HepG2 (cell line): Measurements from ENCODE around the gene PAPSS1. TPM values are rescaled to one million over a fixed set of nuclear protein-coding genes. Genes with fewer than 3 reads are reported as not detected.
A peak's percentile ranks its signal among the peaks of the same experiment; 100 is the strongest.

Experiments used
- KDM3A ChIP-seq: IDR thresholded peaks from 2 replicates; pipeline ENCODE4 v1.6.1; 2018; ENCODE audit warnings: low read depth, missing compliant biosample characterization
- KLF15 ChIP-seq: sonication (generic); formaldehyde crosslinking; IDR thresholded peaks from 2 replicates; pipeline ENCODE4 v1.8.1; 2023; ENCODE audit warnings: borderline replicate concordance, mild to moderate bottlenecking, inconsistent platforms, missing genetic modification reagents, mixed read lengths
- NFKBIZ ChIP-seq: IDR thresholded peaks from 2 replicates; pipeline ENCODE4 v1.6.1; 2018; ENCODE audit warnings: missing genetic modification reagents, missing compliant biosample characterization
- NR2F6 ChIP-seq, 2 experiments: IDR thresholded peaks; 2 replicates each; pipeline ENCODE4 v1.6.1; 2016; ENCODE audit warnings: antibody characterized with exemption in 1 of 2, mild to moderate bottlenecking in 1 of 2
- PAX8 ChIP-seq: sonication (generic); formaldehyde crosslinking; IDR thresholded peaks from 2 replicates; pipeline ENCODE4 v1.8.0; 2022; ENCODE audit warnings: mild to moderate bottlenecking, missing genetic modification reagents, borderline replicate concordance
- SAFB2 ChIP-seq: sonication (generic); formaldehyde crosslinking; IDR thresholded peaks from 2 replicates; pipeline ENCODE4 v1.5.1; 2020; ENCODE audit warnings: missing genetic modification reagents, low read depth, mild to moderate bottlenecking, borderline replicate concordance
- ZC3H13 ChIP-seq: sonication (generic); formaldehyde crosslinking; IDR thresholded peaks from 2 replicates; pipeline ENCODE4 v1.8.1; 2023; ENCODE audit warnings: mild to moderate bottlenecking, missing genetic modification reagents, moderate library complexity
- ZNF556 ChIP-seq: sonication (generic); formaldehyde crosslinking; IDR thresholded peaks from 2 replicates; pipeline ENCODE4 v1.4.0; 2020; ENCODE audit warnings: mild to moderate bottlenecking, missing genetic modification reagents, borderline replicate concordance
- ZNF615 ChIP-seq: sonication (generic); formaldehyde crosslinking; IDR thresholded peaks from 2 replicates; pipeline ENCODE4 v1.5.0; 2020; ENCODE audit warnings: mild to moderate bottlenecking, missing genetic modification reagents, borderline replicate concordance
- polyA plus RNA-seq, 8 experiments: library from polyadenylated mRNA; depleted of rRNA in 3 of 8; stranded (reverse) in 7 of 8; unstranded in 1 of 8; fragments of >200 nt; fragmentation: Illumina TruSeq in 4 of 8; extraction: Trizol in 4 of 8; gene quantifications; 2 replicates each; pipeline versions ENCODE4 v1.2.1 to v1.2.3, GENCODE V29; 2011 to 2016; ENCODE audit warnings: low read depth in 4 of 8, missing spikeins in 1 of 8, mixed read lengths in 1 of 8; ENCODE audit not compliant: insufficient read depth in 1 of 8
- total RNA-seq, 5 experiments: library from RNA; depleted of rRNA; stranded (reverse); fragments of >200 nt; fragmentation: Illumina TruSeq; extraction: Trizol; gene quantifications; 2 replicates each; pipeline ENCODE4 v1.2.3, GENCODE V29; 2016; ENCODE audit warnings: low read depth in 1 of 5
- TF ChIP-seq, protein P1 (sequence below): IDR thresholded peaks from 2 replicates; pipeline ENCODE4 v1.6.1; 2016; ENCODE audit warnings: missing compliant biosample characterization, missing genetic modification reagents, borderline replicate concordance
- TF ChIP-seq, protein P2 (sequence below): sonication (generic); formaldehyde crosslinking; IDR thresholded peaks from 2 replicates; pipeline ENCODE4 v1.9.0; 2021; ENCODE audit warnings: missing genetic modification reagents, mild to moderate bottlenecking, borderline replicate concordance
- TF ChIP-seq, protein P3 (sequence below): sonication (generic); formaldehyde crosslinking; IDR thresholded peaks from 2 replicates; pipeline ENCODE4 v1.4.0; 2020; ENCODE audit warnings: mild to moderate bottlenecking, missing genetic modification reagents
- TF ChIP-seq, protein P4 (sequence below): sonication (generic); formaldehyde crosslinking; IDR thresholded peaks from 2 replicates; pipeline ENCODE4 v1.5.0; 2020; ENCODE audit warnings: missing genetic modification reagents, mild to moderate bottlenecking, borderline replicate concordance
- TF ChIP-seq, protein P5 (sequence below): sonication (generic); formaldehyde crosslinking; IDR thresholded peaks from 2 replicates; pipeline ENCODE4 v1.8.1; 2023; ENCODE audit warnings: mild to moderate bottlenecking, missing genetic modification reagents, borderline replicate concordance

The PAPSS1 gene
- total and polyA plus RNA-seq, 2 of the 13 experiments (the other 11 are each of a cell fraction or from before 2014, with no cell fraction given) = 105 to 126 TPM

DNA sequence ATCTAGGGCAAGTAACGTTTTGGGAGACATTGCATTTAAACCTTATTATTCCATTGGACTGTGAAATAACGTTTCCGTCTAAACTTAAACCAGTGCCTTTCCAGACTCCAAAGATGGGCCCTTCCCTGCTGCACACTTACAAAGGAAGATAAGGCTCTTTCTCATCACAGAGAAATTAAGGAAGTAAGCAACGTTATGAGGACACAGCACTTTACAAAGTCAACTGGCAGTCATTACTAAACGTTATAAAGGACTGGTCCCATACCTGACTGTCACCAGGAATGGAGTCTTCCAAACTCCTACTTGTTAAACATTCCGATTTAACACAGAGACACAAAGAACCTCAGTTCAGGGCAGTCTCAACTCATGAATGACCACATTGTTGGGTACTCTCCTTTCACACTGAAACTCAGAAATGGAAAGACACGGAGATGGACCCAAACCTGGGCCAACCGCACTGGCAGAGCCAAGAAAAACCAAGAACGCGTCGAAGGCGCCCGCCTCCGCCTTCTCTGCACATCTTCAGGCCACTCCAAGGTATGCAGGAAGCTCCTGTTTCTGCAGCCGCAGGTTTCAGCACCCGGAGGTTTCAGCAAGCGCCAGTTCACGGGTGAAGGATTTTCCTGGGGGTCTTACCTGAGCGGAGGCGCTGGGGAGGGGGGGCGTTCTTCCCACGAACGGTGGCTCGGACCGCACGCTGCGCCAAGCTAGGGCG is 670 bp downstream of the PAPSS1 start (continued):
- no peak for TF ChIP-seq ZC3H13
- TF ChIP-seq, protein P1, sequence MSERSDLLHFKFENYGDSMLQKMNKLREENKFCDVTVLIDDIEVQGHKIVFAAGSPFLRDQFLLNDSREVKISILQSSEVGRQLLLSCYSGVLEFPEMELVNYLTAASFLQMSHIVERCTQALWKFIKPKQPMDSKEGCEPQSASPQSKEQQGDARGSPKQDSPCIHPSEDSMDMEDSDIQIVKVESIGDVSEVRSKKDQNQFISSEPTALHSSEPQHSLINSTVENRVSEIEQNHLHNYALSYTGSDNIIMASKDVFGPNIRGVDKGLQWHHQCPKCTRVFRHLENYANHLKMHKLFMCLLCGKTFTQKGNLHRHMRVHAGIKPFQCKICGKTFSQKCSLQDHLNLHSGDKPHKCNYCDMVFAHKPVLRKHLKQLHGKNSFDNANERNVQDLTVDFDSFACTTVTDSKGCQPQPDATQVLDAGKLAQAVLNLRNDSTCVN (CRISPR knock-in tag) = no peak
- TF ChIP-seq SAFB2 (CRISPR knock-in tag) = no peak
- TF ChIP-seq NFKBIZ (CRISPR knock-in tag) = no peak
- peak; percentile 3; the same call in 1 of the 2 replicates for TF ChIP-seq KDM3A (CRISPR knock-in tag)
- TF ChIP-seq PAX8 (CRISPR knock-in tag) = no peak
- TF ChIP-seq, protein P2, sequence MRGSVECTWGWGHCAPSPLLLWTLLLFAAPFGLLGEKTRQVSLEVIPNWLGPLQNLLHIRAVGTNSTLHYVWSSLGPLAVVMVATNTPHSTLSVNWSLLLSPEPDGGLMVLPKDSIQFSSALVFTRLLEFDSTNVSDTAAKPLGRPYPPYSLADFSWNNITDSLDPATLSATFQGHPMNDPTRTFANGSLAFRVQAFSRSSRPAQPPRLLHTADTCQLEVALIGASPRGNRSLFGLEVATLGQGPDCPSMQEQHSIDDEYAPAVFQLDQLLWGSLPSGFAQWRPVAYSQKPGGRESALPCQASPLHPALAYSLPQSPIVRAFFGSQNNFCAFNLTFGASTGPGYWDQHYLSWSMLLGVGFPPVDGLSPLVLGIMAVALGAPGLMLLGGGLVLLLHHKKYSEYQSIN (CRISPR knock-in tag) = no peak
- TF ChIP-seq, protein P3, sequence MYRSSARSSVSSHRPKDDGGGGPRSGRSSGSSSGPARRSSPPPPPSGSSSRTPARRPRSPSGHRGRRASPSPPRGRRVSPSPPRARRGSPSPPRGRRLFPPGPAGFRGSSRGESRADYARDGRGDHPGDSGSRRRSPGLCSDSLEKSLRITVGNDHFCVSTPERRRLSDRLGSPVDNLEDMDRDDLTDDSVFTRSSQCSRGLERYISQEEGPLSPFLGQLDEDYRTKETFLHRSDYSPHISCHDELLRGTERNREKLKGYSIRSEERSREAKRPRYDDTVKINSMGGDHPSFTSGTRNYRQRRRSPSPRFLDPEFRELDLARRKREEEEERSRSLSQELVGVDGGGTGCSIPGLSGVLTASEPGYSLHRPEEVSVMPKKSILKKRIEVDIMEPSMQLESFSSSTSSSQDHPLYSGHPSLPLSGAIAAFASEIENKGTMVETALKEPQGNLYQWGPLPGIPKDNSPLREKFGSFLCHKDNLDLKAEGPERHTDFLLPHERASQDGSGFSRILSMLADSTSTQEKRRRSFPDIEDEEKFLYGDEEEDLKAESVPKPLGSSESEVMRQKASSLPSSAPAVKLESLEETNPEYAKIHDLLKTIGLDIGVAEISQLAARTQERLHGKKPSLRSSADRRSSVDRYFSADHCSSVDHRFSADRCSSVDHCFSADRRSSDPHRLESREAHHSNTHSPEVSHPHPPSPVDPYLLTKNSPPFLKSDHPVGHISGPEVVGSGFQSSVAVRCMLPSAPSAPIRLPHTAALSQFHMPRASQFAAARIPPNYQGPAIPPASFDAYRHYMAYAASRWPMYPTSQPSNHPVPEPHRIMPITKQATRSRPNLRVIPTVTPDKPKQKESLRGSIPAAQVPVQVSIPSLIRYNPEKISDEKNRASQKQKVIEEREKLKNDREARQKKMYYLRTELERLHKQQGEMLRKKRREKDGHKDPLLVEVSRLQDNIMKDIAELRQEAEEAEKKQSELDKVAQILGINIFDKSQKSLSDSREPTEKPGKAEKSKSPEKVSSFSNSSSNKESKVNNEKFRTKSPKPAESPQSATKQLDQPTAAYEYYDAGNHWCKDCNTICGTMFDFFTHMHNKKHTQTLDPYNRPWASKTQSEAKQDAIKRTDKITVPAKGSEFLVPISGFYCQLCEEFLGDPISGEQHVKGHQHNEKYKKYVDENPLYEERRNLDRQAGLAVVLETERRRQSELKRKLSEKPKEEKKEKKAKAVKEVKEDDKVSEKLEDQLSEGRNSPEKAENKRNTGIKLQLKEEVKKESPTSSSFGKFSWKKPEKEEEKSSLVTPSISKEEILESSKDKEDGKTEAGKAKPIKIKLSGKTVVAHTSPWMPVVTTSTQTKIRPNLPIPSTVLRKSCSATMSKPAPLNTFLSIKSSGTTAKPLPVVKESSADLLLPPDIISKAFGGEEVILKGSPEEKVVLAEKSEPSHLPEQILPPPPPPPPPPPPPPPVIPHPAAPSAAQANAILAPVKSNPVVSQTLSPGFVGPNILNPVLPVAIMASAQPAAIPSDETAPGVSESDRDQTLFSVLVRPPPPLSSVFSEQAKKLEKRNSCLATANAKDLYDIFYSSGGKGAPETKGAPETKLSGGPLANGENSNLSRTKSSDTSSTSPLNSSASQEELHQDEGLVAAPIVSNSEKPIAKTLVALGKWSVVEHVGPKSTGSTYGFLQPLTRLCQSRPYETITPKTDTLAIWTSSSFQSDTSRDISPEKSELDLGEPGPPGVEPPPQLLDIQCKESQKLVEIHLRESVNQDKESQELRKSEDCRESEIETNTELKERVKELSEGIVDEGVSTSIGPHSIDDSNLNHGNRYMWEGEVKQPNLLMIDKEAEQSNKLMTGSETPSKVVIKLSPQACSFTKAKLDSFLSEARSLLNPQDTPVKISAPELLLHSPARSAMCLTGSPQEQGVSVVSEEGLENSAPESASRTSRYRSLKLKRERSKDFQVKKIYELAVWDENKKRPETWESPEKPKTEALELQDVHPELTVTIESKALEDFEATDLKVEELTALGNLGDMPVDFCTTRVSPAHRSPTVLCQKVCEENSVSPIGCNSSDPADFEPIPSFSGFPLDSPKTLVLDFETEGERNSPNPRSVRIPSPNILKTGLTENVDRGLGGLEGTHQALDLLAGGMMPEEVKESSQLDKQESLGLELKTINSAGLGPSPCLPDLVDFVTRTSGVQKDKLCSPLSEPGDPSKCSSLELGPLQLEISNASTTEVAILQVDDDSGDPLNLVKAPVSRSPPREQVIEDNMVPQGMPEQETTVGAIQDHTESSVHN (CRISPR knock-in tag) = no peak
- TF ChIP-seq NR2F6 (IDR thresholded peaks at IDR 0.05) = no peak
- TF ChIP-seq NR2F6 (CRISPR knock-in tag; IDR thresholded peaks at IDR 0.05) = no peak
- TF ChIP-seq ZNF615 (CRISPR knock-in tag) = 0 out of 2 replicates have a peak, but pooled peaks have one; percentile 62
- TF ChIP-seq KLF15 (CRISPR knock-in tag) = no peak
- TF ChIP-seq, protein P4, sequence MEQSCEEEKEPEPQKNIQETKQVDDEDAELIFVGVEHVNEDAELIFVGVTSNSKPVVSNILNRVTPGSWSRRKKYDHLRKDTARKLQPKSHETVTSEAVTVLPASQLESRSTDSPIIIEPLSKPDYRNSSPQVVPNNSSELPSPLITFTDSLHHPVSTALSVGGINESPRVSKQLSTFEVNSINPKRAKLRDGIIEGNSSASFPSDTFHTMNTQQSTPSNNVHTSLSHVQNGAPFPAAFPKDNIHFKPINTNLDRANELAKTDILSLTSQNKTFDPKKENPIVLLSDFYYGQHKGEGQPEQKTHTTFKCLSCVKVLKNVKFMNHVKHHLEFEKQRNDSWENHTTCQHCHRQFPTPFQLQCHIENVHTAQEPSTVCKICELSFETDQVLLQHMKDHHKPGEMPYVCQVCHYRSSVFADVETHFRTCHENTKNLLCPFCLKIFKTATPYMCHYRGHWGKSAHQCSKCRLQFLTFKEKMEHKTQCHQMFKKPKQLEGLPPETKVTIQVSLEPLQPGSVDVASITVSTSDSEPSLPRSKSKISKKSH = no peak
- TF ChIP-seq ZNF556 (CRISPR knock-in tag) = 0 out of 2 replicates have a peak, but pooled peaks have one; percentile 13
- TF ChIP-seq, protein P5, sequence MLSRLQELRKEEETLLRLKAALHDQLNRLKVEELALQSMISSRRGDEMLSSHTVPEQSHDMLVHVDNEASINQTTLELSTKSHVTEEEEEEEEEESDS = no peak
